NCI-H524 treated with DMSO at 0.1 percent for 48 hours (cell line): ENCODE measurements around the gene OR52D1.

ENCODE experiments used
- DNase-seq: peaks from one replicate; lab custom pipeline; 2025; lab: John Stamatoyannopoulos, UW

The OR52D1 gene

GRCh38 chr11:5514841-5515240, 26.4 kb downstream of the OR52D1 start:
- DNase-seq = no peak

- no peak for DNase-seq
Measured at GRCh38 chr11:5516599-5516998, 28.1 kb downstream of the OR52D1 start, which contains the start of gene UBQLNL. TSS of gene UBQLNL (minus strand) at chr11:5516699. CDS start at chr11:5516441, 258 bp downstream.

- DNase-seq = no peak
Measured at GRCh38 chr11:5521540-5521939, 33.1 kb downstream of the OR52D1 start.

- DNase-seq = no peak
Measured at GRCh38 chr11:5522308-5522707, 33.8 kb downstream of the OR52D1 start.

GRCh38 chr11:5524756-5525155, 36.3 kb downstream of the OR52D1 start:
- DNase-seq = no peak

GRCh38 chr11:5527716-5528115, 39.2 kb downstream of the OR52D1 start:
- DNase-seq = no peak

- DNase-seq = no peak
Measured at GRCh38 chr11:5528495-5528894, 40.0 kb downstream of the OR52D1 start.

GRCh38 chr11:5531053-5531831, 42.8 kb downstream of the OR52D1 start:
- DNase-seq = no peak

GRCh38 chr11:5534046-5534445, 45.6 kb downstream of the OR52D1 start:
- DNase-seq = no peak

GRCh38 chr11:5536482-5536881, 48.0 kb downstream of the OR52D1 start:
- DNase-seq = no peak
